Germinal center (tissue), 1 donor: ENCODE results near the gene CGNL1.
A peak's percentile ranks its signal among the peaks of the same experiment; 100 is the strongest.

ENCODE experiments used
- DNase-seq: peaks from one replicate; pipeline ENCODE4 v3.0.0; 2012; ENCODE audit warnings: mixed read lengths, low spot score

CGNL1 gene

GRCh38 chr15:57527382-57528091 lies 151.2 kb downstream of the CGNL1 start:
- DNase-seq: peak; percentile 79

GRCh38 chr15:57528940-57529565 lies 152.7 kb downstream of the CGNL1 start:
- no peak for DNase-seq

GRCh38 chr15:57529748-57530147 lies 153.4 kb downstream of the CGNL1 start:
- no peak for DNase-seq

- DNase-seq: no peak
These were observed 156.6 kb downstream of the CGNL1 start for GRCh38 chr15:57532731-57533447.

- no peak for DNase-seq
These were observed 157.1 kb downstream of the CGNL1 start for GRCh38 chr15:57533448-57533799.

- DNase-seq: no peak
These were observed 158.0 kb downstream of the CGNL1 start for GRCh38 chr15:57534281-57534680.

- DNase-seq: no peak
These were observed 160.8 kb downstream of the CGNL1 start for GRCh38 chr15:57537072-57537471.

- no peak for DNase-seq
These were observed 161.4 kb downstream of the CGNL1 start for GRCh38 chr15:57537488-57538264.

- DNase-seq: no peak
These were observed 161.9 kb downstream of the CGNL1 start for GRCh38 chr15:57538265-57538529.

GRCh38 chr15:57538821-57539220 lies 162.5 kb downstream of the CGNL1 start:
- no peak for DNase-seq

GRCh38 chr15:57540211-57540610 lies 163.9 kb downstream of the CGNL1 start:
- no peak for DNase-seq

- DNase-seq: no peak
These were observed 164.4 kb downstream of the CGNL1 start for GRCh38 chr15:57540736-57541135.

GRCh38 chr15:57541271-57541670 lies 165.0 kb downstream of the CGNL1 start:
- DNase-seq: no peak

- DNase-seq: peak; percentile 23
These were observed 165.7 kb downstream of the CGNL1 start for GRCh38 chr15:57541805-57542504.

GRCh38 chr15:57542505-57542817 lies 166.2 kb downstream of the CGNL1 start:
- no peak for DNase-seq

- DNase-seq: no peak
These were observed 168.7 kb downstream of the CGNL1 start for GRCh38 chr15:57544848-57545480.

GRCh38 chr15:57545995-57546394 lies 169.7 kb downstream of the CGNL1 start:
- no peak for DNase-seq

- DNase-seq: no peak
These were observed 171.0 kb downstream of the CGNL1 start for GRCh38 chr15:57547243-57547755.

GRCh38 chr15:57548351-57548750 lies 172.0 kb downstream of the CGNL1 start:
- no peak for DNase-seq

- no peak for DNase-seq
These were observed 172.5 kb downstream of the CGNL1 start for GRCh38 chr15:57548835-57549234.

GRCh38 chr15:57549935-57550334 lies 173.6 kb downstream of the CGNL1 start:
- no peak for DNase-seq

GRCh38 chr15:57550640-57551039 lies 174.3 kb downstream of the CGNL1 start:
- no peak for DNase-seq
